GM23338 (cell line): ENCODE data around the gene ADGRD1.

ENCODE experiments used
- CREB1 ChIP-seq: fragments of 250-450 bp; sonication (Bioruptor Pico); IDR thresholded peaks from 2 replicates; pipeline ENCODE4 v1.5.0; 2020; ENCODE audit warnings: low read depth, mild to moderate bottlenecking, moderate library complexity
- EZH2 ChIP-seq: fragments of 200-600 bp; sonication (generic); IDR thresholded peaks from one replicate; pipeline ENCODE4 v1.8.0; 2017; ENCODE audit warnings: antibody characterized with exemption, mild to moderate bottlenecking, low read depth; ENCODE audit not compliant: unreplicated experiment
- EZH2phosphoT487 ChIP-seq: fragments of 200-600 bp; sonication (generic); IDR thresholded peaks from one replicate; pipeline ENCODE4 v1.8.1; 2018; ENCODE audit warnings: antibody characterized with exemption; ENCODE audit not compliant: unreplicated experiment
- JUNB ChIP-seq: IDR thresholded peaks from one replicate; pipeline ENCODE4 v1.6.1; 2016; ENCODE audit warnings: antibody characterized with exemption; ENCODE audit not compliant: unreplicated experiment
- NANOG ChIP-seq: IDR thresholded peaks from 2 replicates; pipeline ENCODE4 v1.6.1; 2016; ENCODE audit warnings: antibody characterized with exemption, borderline replicate concordance
- POLR2AphosphoS5 ChIP-seq: IDR thresholded peaks from 2 replicates; pipeline ENCODE4 v1.6.1; 2016; ENCODE audit warnings: antibody characterized with exemption, low read depth
- REST ChIP-seq: IDR thresholded peaks from one replicate; pipeline ENCODE4 v1.6.1; 2018; ENCODE audit warnings: antibody characterized with exemption; ENCODE audit not compliant: unreplicated experiment
- ZNF114 ChIP-seq: fragments of 250-450 bp; sonication (Bioruptor Pico); IDR thresholded peaks from 2 replicates; pipeline ENCODE4 v1.5.0; 2020; ENCODE audit warnings: mild to moderate bottlenecking, moderate library complexity
- ZNF331 ChIP-seq: fragments of 250-450 bp; sonication (Bioruptor Pico); IDR thresholded peaks from 2 replicates; pipeline ENCODE4 v1.5.0; 2020; ENCODE audit warnings: low read depth, mild to moderate bottlenecking, moderate library complexity
- ZNF462 ChIP-seq: fragments of 250-450 bp; sonication (Bioruptor Pico); IDR thresholded peaks from 2 replicates; pipeline ENCODE4 v1.5.0; 2020; ENCODE audit warnings: mild to moderate bottlenecking, moderate library complexity
- TF ChIP-seq, protein P1 (sequence below), 2 experiments: fragments of 200-600 bp in 1 of 2; sonication (generic) in 1 of 2; conservative IDR thresholded peaks; 2 replicates each; pipeline versions ENCODE4 v1.5.1 to v1.6.1; 2016 to 2017; ENCODE audit warnings: antibody characterized with exemption in 2 of 2, low read depth in 2 of 2, mild to moderate bottlenecking in 2 of 2, moderate library complexity in 1 of 2
- TF ChIP-seq, protein P2 (sequence below): IDR thresholded peaks from 2 replicates; pipeline ENCODE4 v1.6.1; 2016; ENCODE audit warnings: antibody characterized with exemption

DNA sequence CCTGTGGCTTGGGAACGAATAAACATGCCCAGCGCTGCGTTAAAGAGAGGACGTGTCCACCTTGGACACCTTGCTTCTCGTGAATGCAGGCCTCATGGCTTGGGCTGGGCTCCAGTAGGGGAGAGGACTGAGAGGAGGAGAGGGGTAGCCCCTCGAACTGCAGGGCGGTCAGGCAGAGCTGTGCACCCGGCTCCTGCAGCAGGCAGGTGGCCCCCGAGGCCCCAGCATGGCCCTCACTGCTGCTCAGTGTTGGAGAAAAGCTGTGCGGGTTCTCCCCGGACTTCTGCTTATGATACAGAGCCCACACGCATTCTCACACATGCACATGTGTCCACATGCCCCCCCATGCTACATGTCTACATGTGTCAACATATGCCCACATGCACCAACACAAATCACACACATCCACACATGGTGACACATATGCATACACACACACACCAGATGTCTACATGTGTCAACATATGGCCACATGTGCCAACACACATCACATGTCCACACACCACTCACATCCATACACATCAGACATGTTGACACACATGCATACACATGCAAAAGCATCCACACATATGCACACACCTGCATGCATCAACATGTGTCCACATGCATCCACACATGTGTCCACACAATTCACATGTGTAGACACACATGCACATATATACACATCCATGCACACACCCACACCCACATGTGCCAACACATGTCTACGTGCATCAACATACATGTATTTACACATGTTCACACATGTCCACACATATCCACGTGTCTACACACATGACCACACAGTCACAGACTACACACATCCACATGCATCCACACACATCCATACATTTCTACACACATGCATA is 3.0 kb downstream of the ADGRD1 start:
- TF ChIP-seq, protein P1, sequence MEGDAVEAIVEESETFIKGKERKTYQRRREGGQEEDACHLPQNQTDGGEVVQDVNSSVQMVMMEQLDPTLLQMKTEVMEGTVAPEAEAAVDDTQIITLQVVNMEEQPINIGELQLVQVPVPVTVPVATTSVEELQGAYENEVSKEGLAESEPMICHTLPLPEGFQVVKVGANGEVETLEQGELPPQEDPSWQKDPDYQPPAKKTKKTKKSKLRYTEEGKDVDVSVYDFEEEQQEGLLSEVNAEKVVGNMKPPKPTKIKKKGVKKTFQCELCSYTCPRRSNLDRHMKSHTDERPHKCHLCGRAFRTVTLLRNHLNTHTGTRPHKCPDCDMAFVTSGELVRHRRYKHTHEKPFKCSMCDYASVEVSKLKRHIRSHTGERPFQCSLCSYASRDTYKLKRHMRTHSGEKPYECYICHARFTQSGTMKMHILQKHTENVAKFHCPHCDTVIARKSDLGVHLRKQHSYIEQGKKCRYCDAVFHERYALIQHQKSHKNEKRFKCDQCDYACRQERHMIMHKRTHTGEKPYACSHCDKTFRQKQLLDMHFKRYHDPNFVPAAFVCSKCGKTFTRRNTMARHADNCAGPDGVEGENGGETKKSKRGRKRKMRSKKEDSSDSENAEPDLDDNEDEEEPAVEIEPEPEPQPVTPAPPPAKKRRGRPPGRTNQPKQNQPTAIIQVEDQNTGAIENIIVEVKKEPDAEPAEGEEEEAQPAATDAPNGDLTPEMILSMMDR (conservative IDR thresholded peaks at IDR 0.05; ENCODE audit: low read depth in 2 of 2), result no peak
- TF ChIP-seq EZH2phosphoT487 (no peak), POLR2AphosphoS5 (no peak), REST (no peak), ZNF114 (CRISPR knock-in tag) (no peak), ZNF331 (CRISPR knock-in tag) (no peak), CREB1 (CRISPR knock-in tag) (no peak), EZH2 (no peak), JUNB (no peak), NANOG (no peak), ZNF462 (CRISPR knock-in tag) (no peak)
- TF ChIP-seq, protein P2, sequence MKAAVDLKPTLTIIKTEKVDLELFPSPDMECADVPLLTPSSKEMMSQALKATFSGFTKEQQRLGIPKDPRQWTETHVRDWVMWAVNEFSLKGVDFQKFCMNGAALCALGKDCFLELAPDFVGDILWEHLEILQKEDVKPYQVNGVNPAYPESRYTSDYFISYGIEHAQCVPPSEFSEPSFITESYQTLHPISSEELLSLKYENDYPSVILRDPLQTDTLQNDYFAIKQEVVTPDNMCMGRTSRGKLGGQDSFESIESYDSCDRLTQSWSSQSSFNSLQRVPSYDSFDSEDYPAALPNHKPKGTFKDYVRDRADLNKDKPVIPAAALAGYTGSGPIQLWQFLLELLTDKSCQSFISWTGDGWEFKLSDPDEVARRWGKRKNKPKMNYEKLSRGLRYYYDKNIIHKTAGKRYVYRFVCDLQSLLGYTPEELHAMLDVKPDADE, result no peak
